Keratinocyte (primary cell): ENCODE data around the gene CDKAL1. TPM values are rescaled to one million over a fixed set of nuclear protein-coding genes. Genes with fewer than 3 reads are reported as not detected.

Experiments used
- DNase-seq: peaks from one replicate; pipeline ENCODE4 v3.0.0-alpha.2; 2011; ENCODE audit warnings: low read depth, missing footprints, low spot score
- FAIRE-seq: peaks from 2 replicates; lab custom pipeline; 2011; peaks lifted over from hg19 to GRCh38; lab: Jason Lieb, UNC
- H2AFZ ChIP-seq: 2 replicates; pipeline ENCODE4 v1.6.0; 2012; ENCODE audit warnings: low read length, control low read depth, inconsistent platforms; ENCODE audit not compliant: control insufficient read depth
- H3K27ac ChIP-seq: 2 replicates; pipeline ENCODE4 v1.5.1; 2011; ENCODE audit warnings: low read length; ENCODE audit not compliant: control insufficient read depth, insufficient read depth
- H3K27me3 ChIP-seq: 3 replicates; pipeline ENCODE4 v1.6.0; 2011; ENCODE audit warnings: low read length; ENCODE audit not compliant: control insufficient read depth, insufficient read depth; ENCODE audit errors: extremely low read depth
- H3K36me3 ChIP-seq, 2 experiments: 2 replicates in 1 of 2; 3 replicates in 1 of 2; pipeline ENCODE4 v1.5.1; 2011; ENCODE audit warnings: low read length in 2 of 2, mild to moderate bottlenecking in 1 of 2; ENCODE audit not compliant: control insufficient read depth in 2 of 2, insufficient read depth in 2 of 2; ENCODE audit errors: extremely low read depth in 1 of 2
- H3K4me1 ChIP-seq: 3 replicates; pipeline ENCODE4 v1.5.1; 2011; ENCODE audit warnings: low read length; ENCODE audit not compliant: control insufficient read depth, insufficient read depth; ENCODE audit errors: extremely low read depth
- H3K4me2 ChIP-seq: 3 replicates; pipeline ENCODE4 v1.6.0; 2011; ENCODE audit warnings: low read depth, low read length; ENCODE audit not compliant: control insufficient read depth, insufficient read depth; ENCODE audit errors: extremely low read depth
- H3K4me3 ChIP-seq, 3 experiments: fragments of 200-600 bp in 1 of 3; sonication (generic) in 1 of 3; 2 replicates in 2 of 3; 3 replicates in 1 of 3; pipeline ENCODE4 v1.5.1; 2011 to 2016; ENCODE audit warnings: low read length in 3 of 3, mild to moderate bottlenecking in 3 of 3, control low read depth in 2 of 3, inconsistent platforms in 1 of 3, low read depth in 1 of 3, mixed read lengths in 1 of 3, mixed run types in 1 of 3, moderate library complexity in 1 of 3; ENCODE audit not compliant: control insufficient read depth in 2 of 3, insufficient read depth in 2 of 3; ENCODE audit errors: extremely low read depth in 1 of 3
- H3K79me2 ChIP-seq: 2 replicates; pipeline ENCODE4 v1.6.0; 2012; ENCODE audit warnings: low read length; ENCODE audit not compliant: control insufficient read depth, insufficient read depth
- H3K9ac ChIP-seq: 3 replicates; pipeline ENCODE4 v1.6.0; 2011; ENCODE audit warnings: low read length; ENCODE audit not compliant: control insufficient read depth, insufficient read depth; ENCODE audit errors: extremely low read depth
- H3K9me1 ChIP-seq: 3 replicates; pipeline ENCODE4 v1.6.0; 2011; ENCODE audit warnings: low read length; ENCODE audit not compliant: control insufficient read depth, insufficient read depth; ENCODE audit errors: extremely low read depth
- H3K9me3 ChIP-seq: 2 replicates; pipeline ENCODE4 v1.5.1; 2012; ENCODE audit warnings: low read depth, low read length; ENCODE audit not compliant: control insufficient read depth
- H4K20me1 ChIP-seq: 3 replicates; pipeline ENCODE4 v1.6.0; 2011; ENCODE audit warnings: low read length; ENCODE audit not compliant: control insufficient read depth, insufficient read depth; ENCODE audit errors: extremely low read depth
- CTCF ChIP-seq, 3 experiments: IDR thresholded peaks in 1 of 3; conservative IDR thresholded peaks in 1 of 3; optimal IDR thresholded peaks in 1 of 3; 2 replicates in 2 of 3; 3 replicates in 1 of 3; pipeline versions ENCODE3 to v1.5.1; 2011; ENCODE audit warnings: low read length in 3 of 3, mild to moderate bottlenecking in 3 of 3, moderate library complexity in 2 of 3, control low read depth in 1 of 3, inconsistent platforms in 1 of 3; ENCODE audit not compliant: insufficient read depth in 2 of 3; ENCODE audit errors: extremely low read depth in 1 of 3
- EZH2 ChIP-seq: IDR thresholded peaks from one replicate; pipeline ENCODE4 v1.6.1; 2012; ENCODE audit warnings: inconsistent platforms, mild to moderate bottlenecking, low read length, moderate library complexity
- dilution Hi-C: fragments of 300-500 bp; cut with MboI; formaldehyde crosslinking; loops from one replicate; pipeline ENCODE4 v1.7.0; 2020; ENCODE audit warnings: low sequenced_read_pairs; ENCODE audit not compliant: extremely low pct_ligation_motif_present
- polyA plus RNA-seq, 5 experiments: library from polyadenylated mRNA; depleted of rRNA in 3 of 5; stranded (reverse) in 3 of 5; stranded (forward) in 1 of 5; unstranded in 1 of 5; fragments of >200 nt; gene quantifications; 1 replicate in 1 of 5; 2 replicates in 3 of 5; 3 replicates in 1 of 5; pipeline versions ENCODE4 v1.2.1 to v1.2.3, GENCODE V29; 2011 to 2012; ENCODE audit warnings: missing spikeins in 2 of 5, low read depth in 1 of 5, low replicate concordance in 1 of 5

The CDKAL1 gene
- polyA plus RNA-seq, 1 donor (not counting 4 experiments of a cell fraction or from before 2014, with no cell fraction given): 5.6 TPM

DNA sequence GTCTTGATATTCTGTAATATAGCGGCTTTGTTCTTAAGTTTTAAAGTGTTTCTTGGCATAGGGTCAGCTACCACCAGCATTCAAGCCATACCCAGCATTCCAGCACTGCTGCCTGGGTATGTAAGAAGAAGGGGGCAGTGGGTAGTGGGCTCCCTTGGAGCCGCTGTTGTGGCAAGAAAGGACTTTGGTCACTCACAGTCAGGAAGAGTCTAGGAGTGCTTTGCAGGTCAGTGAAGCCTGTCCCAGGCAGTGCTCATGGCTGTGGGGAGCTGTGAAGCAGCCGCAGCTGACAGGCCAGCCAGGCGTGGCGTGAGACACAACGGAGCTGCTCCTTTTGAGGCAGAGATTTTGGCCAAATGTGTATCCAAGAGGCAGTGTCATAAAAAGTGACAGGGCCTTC lies 512.0 kb downstream of the CDKAL1 start:
- FAIRE-seq (no peak), DNase-seq (no peak)
- H3K4me1 ChIP-seq: no peaks in the 10 kb centered on the region
- dilution Hi-C loops: no loop called here
- H3K36me3 ChIP-seq: no peaks in the 10 kb centered on the region
- H2AFZ ChIP-seq: no peak overlapping the region
- H3K9me3 ChIP-seq: no peaks in the 10 kb centered on the region
- no peak overlapping the region for H3K4me3 ChIP-seq
- TF ChIP-seq CTCF (optimal IDR thresholded peaks at IDR 0.05 in 1 of 3, IDR thresholded peaks at IDR 0.05 in 1 of 3, conservative IDR thresholded peaks at IDR 0.05 in 1 of 3; ENCODE audit: extremely low read depth in 1 of 3, insufficient read depth in 2 of 3, low read length in 3 of 3) (no peak), EZH2 (no peak)
- no peaks in the 10 kb centered on the region for H3K79me2 ChIP-seq
- no peaks in the 10 kb centered on the region for H4K20me1 ChIP-seq
- no peak overlapping the region for H3K9ac ChIP-seq
- no peaks in the 10 kb centered on the region for H3K27me3 ChIP-seq
- H3K4me2 ChIP-seq: no peak overlapping the region
- no peak overlapping the region for H3K27ac ChIP-seq
- H3K9me1 ChIP-seq: no peaks in the 10 kb centered on the region

- no peak overlapping the region for H3K4me3 ChIP-seq
- H3K9ac ChIP-seq: no peak overlapping the region
- no peaks in the 10 kb centered on the region for H3K27me3 ChIP-seq
- TF ChIP-seq EZH2: no peak
- TF ChIP-seq CTCF (optimal IDR thresholded peaks at IDR 0.05 in 1 of 3, IDR thresholded peaks at IDR 0.05 in 1 of 3, conservative IDR thresholded peaks at IDR 0.05 in 1 of 3; ENCODE audit: extremely low read depth in 1 of 3, insufficient read depth in 2 of 3, low read length in 3 of 3): no peak
- no peak overlapping the region for H3K27ac ChIP-seq
- no peaks in the 10 kb centered on the region for H3K79me2 ChIP-seq
- no peaks in the 10 kb centered on the region for H3K36me3 ChIP-seq
- H2AFZ ChIP-seq: no peak overlapping the region
- no peaks in the 10 kb centered on the region for H3K9me1 ChIP-seq
- FAIRE-seq: no peak
- H3K4me1 ChIP-seq: no peaks in the 10 kb centered on the region
- no peak overlapping the region for H3K4me2 ChIP-seq
- dilution Hi-C loops: no loop called here
- no peaks in the 10 kb centered on the region for H4K20me1 ChIP-seq
- no peaks in the 10 kb centered on the region for H3K9me3 ChIP-seq
- no peak for DNase-seq
Observed at GRCh38 chr6:21048047-21048446, 513.8 kb downstream of the CDKAL1 start.
